GM23248 (cell line): ENCODE results near the gene ZNF831.

Source experiments
- EZH2 ChIP-seq: fragments of 200-600 bp; sonication (generic); IDR thresholded peaks from 2 replicates; pipeline ENCODE4 v1.6.1; 2018; ENCODE audit warnings: antibody characterized with exemption, mild to moderate bottlenecking; ENCODE audit not compliant: insufficient read depth, poor library complexity, severe bottlenecking
- EZH2phosphoT487 ChIP-seq: fragments of 200-600 bp; sonication (generic); IDR thresholded peaks from 2 replicates; pipeline ENCODE4 v1.6.1; 2018; ENCODE audit warnings: antibody characterized with exemption, moderate library complexity, mild to moderate bottlenecking, low read depth; ENCODE audit not compliant: insufficient read depth

DNA sequence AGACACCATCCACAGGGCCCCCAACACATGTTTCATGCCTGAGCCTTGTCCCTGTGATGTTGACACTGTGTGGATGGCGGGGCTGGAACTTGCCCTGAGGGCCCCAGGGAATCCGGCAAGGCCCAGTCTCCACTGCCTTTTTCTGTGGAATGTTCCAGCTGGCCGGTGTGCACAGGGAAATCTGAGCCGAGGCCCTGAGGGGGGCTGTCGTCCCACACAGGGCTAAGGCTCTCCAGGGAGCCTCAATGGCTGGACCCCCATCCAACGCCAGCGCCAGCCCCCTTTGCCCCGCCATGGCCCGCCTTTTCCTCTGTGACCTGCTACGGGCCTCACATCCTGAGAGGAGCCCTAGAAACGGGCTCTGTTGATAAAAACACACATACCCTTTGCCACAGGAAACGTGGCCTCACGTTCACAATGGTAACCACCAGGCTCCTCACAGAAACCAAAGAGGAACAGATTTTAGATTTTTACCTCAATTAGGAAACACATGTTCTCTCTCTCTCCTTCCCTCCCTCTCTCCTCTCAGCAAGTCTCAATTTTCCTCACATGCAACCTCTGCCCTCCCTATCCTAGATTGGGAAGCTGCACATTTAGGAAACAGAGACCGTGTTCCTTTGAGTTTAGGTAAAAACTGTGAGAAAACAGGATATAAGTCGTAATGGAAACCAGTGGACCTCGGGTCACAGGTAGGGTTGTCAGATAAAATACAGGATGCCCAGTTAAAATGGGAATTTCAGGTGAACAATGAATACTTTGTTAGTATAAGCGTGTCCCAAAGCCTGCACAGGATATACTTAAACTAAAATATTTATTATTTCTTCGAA, 13.7 kb upstream of the ZNF831 start:
- TF ChIP-seq EZH2phosphoT487 (no peak), EZH2 (no peak)
